HS-27A (cell line): ENCODE measurements around the gene TMC8.

Source experiments
- DNase-seq: peaks from one replicate; pipeline ENCODE4 v3.0.0-alpha.2; 2012; ENCODE audit warnings: low read depth, missing footprints

TMC8 gene

GRCh38 chr17:78182504-78182903, 51.9 kb downstream of the TMC8 start:
- no peak for DNase-seq

GRCh38 chr17:78183916-78184315, 53.3 kb downstream of the TMC8 start:
- DNase-seq = no peak

- no peak for DNase-seq
Measured at GRCh38 chr17:78184351-78184750, 53.8 kb downstream of the TMC8 start.

GRCh38 chr17:78184868-78185267, 54.3 kb downstream of the TMC8 start:
- no peak for DNase-seq

GRCh38 chr17:78185981-78186691, 55.6 kb downstream of the TMC8 start:
- DNase-seq = no peak

- peak; percentile 71 for DNase-seq
Measured at GRCh38 chr17:78186692-78187595, 56.4 kb downstream of the TMC8 start, which contains the start of the genes AFMID and TK1. Gene AFMID, plus strand, starts transcription at chr17:78187362. Its CDS starts 9 bp downstream, at chr17:78187371. Gene TK1, minus strand, starts transcription at chr17:78187052. Its CDS starts 58 bp downstream, at chr17:78186994.
